Mammary epithelial cell (primary cell): Measurements from ENCODE around the gene NUDT3.

Experiments
- CTCF ChIP-seq, 2 donors: IDR thresholded peaks in 1 of 2; conservative IDR thresholded peaks in 1 of 2; 2 replicates each; pipeline ENCODE4 v1.5.1; 2011 to 2012; ENCODE audit warnings: inconsistent platforms in 2 of 2, low read length in 2 of 2, mild to moderate bottlenecking in 2 of 2, control low read depth in 1 of 2, low read depth in 1 of 2; ENCODE audit not compliant: insufficient read depth in 1 of 2; ENCODE audit errors: extremely low read depth in 1 of 2
- EZH2 ChIP-seq: IDR thresholded peaks from 2 replicates; pipeline ENCODE4 v1.6.1; 2012; ENCODE audit warnings: low read length, inconsistent platforms, borderline replicate concordance

- TF ChIP-seq CTCF (conservative IDR thresholded peaks at IDR 0.05 in 1 of 2, IDR thresholded peaks at IDR 0.05 in 1 of 2; ENCODE audit: extremely low read depth in 1 of 2, insufficient read depth in 1 of 2, low read depth in 1 of 2, low read length in 2 of 2) (no peak), EZH2 (no peak)
Measured at GRCh38 chr6:34331371-34332050, 61.0 kb downstream of the NUDT3 start.
